ENCODE results near the gene TRIM38. TPM values are rescaled to one million over a fixed set of nuclear protein-coding genes. Genes with fewer than 3 reads are reported as not detected.

The TRIM38 gene
- total and polyA plus RNA-seq, 7 donors, result 4.2 to 13.3 (median 8.2) TPM

DNA sequence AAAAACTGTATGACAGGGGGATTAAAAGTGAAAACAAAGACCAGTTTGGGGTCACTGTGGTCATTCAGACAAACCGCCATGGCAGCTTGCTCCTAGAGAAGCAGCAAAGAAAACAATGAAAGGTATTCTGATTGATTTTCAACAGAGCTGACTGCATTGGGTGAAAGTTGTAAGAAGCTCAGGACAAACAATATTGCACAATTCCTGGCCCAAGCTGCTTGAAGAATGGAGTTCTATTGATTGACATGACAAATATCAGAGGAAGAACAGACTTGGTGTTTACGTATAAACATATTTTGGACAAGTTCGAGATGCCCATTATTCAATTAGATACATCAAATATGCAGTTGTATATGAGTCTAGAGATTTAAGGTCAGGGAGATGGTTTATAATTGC lies 62.0 kb downstream of the TRIM38 start:
- TF ChIP-seq POLR2AphosphoS5 (IDR thresholded peaks at IDR 0.05), result no peak
- no peak for TF ChIP-seq EP300 (IDR thresholded peaks at IDR 0.05)
- TF ChIP-seq POLR2A (IDR thresholded peaks at IDR 0.05), result no peak
- TF ChIP-seq, protein P1, sequence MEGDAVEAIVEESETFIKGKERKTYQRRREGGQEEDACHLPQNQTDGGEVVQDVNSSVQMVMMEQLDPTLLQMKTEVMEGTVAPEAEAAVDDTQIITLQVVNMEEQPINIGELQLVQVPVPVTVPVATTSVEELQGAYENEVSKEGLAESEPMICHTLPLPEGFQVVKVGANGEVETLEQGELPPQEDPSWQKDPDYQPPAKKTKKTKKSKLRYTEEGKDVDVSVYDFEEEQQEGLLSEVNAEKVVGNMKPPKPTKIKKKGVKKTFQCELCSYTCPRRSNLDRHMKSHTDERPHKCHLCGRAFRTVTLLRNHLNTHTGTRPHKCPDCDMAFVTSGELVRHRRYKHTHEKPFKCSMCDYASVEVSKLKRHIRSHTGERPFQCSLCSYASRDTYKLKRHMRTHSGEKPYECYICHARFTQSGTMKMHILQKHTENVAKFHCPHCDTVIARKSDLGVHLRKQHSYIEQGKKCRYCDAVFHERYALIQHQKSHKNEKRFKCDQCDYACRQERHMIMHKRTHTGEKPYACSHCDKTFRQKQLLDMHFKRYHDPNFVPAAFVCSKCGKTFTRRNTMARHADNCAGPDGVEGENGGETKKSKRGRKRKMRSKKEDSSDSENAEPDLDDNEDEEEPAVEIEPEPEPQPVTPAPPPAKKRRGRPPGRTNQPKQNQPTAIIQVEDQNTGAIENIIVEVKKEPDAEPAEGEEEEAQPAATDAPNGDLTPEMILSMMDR (IDR thresholded peaks at IDR 0.05), result no peak
- WGBS, 2 donors, result 94 to 97% methylated on average over 3 of the region's 3 CpGs

DNA sequence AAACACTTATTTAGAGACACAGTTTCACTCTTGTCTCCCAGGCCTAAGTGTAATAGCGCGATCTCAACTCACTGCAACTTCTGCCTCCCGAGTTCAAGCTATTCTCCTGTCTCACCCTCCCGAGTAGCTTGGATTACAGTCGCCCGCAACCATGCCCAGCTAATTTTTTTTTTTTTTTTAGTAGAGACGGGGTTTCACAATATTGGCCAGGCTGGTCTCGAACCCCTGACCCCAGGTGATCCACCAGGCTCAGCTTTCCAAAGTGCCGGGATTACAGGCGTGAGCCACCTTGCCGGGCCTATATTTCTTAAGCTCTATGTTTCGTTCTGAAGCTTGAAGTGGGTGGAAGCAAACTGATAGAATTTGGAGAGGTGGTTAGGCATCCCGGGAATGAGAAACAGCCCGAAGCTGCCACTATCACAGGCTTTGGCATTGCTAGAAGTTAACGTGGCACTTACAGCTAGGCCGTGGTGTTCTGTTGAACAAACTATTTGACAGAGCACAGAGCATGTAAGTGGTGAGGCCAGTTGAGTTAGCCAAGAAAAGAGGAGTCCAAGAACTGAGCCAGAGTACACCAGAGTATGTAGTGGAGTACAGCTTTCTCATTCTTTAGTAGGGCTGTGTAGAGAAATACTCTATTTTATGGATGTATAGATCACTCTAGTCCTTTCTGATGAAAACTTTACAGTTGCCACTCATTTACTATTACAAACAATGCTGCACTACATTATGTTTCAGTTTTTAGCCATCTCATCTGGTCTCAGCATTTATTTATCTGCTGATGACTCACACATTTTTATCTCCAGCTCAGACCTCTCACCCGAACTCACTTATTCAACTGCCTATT lies 62.7 kb downstream of the TRIM38 start:
- peak; percentile 47 to 93 (median 74) for TF ChIP-seq EP300 (IDR thresholded peaks at IDR 0.05)
- TF ChIP-seq, protein P1 (IDR thresholded peaks at IDR 0.05), result no peak
- TF ChIP-seq POLR2AphosphoS5 (IDR thresholded peaks at IDR 0.05), result peak; percentile 69 to 89 (median 84)
- no peak for TF ChIP-seq POLR2A (IDR thresholded peaks at IDR 0.05)
- Histone ChIP-seq H3K27me3 (no peaks in the 10 kb centered on the region), H3K27ac (peak overlapping the region; percentile 90 to 99 (median 95)), H3K9me3 (no peaks in the 10 kb centered on the region), H3K36me3 (no peaks in the 10 kb centered on the region), H3K4me3 (peak overlapping the region in 1 of 4 donors; percentile 76), H3K4me1 (peaks cover 0 to 35% (median 19%) of the 10 kb centered on the region in 4 donors)
- WGBS, 2 donors, result 87 to 88% methylated on average over 17 of the region's 17 CpGs
- intact Hi-C loops (cut with DNase I), result loop anchor here (5.0 to 10.0 kb wide), 4 partner anchors 182 to 1810 kb away; partner anchors contain the start of gene HMGN4
- peak; percentile 81 for DNase-seq

More for the DNA sequence above, 62.0 kb downstream of the TRIM38 start:
- no peak for DNase-seq
- Histone ChIP-seq H3K27me3 (no peaks in the 10 kb centered on the region), H3K4me1 (peaks cover 0 to 37% (median 19%) of the 10 kb centered on the region in 4 donors), H3K4me3 (no peak overlapping the region), H3K36me3 (no peaks in the 10 kb centered on the region), H3K9me3 (no peaks in the 10 kb centered on the region), H3K27ac (peak overlapping the region; percentile 90 to 99 (median 95))
- intact Hi-C loops (cut with DNase I), result loop anchor here (5.0 to 10.0 kb wide), 5 partner anchors 183 to 1810 kb away; partner anchors contain the start of gene HMGN4

DNA sequence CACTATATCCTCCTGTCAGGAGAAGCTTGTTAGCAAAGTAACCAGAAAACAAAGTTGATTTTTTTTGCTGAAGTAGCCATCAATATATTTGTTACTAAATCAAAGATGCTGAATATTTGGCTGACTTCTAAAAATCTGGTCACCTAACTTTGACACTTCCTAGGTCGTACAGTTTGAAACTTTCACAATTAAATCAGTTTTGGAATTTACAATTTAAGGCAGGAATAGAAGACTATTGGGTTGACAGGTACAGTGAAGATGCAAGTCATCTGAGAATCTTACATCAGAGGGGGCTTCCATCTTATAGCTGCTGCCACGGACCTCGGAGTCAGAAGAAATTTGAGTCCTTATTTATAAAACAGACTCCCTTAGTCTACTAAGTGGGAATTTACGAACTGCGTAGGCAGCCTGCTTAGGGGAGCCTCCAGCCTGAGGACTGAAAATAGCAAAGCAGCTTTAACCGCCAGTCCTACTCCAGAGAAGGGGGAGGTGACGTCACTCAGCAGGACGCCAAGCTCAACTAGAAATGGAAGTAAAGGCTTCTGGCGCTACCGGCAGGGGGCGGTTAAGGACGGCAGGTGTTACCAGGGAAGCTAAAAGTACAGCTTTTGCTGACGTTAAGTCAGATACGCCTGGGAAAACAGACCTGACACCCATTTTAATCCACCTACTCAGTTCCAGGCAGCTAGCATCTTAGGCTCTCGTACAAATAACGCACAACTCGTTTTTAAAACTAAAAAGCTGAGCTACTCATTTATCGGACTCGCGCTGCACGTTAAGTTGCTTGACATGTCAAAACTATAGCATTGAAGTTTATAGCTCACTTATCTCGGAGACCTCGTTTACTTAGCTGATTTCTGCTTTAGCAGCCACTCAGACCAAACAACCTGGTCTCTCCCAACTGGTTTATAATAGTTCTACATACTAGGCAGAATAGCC lies 63.6 kb downstream of the TRIM38 start:
- Histone ChIP-seq H3K27ac (peak overlapping the region; percentile 90 to 99 (median 95)), H3K27me3 (no peaks in the 10 kb centered on the region), H3K9me3 (no peaks in the 10 kb centered on the region), H3K4me3 (peak overlapping the region; percentile 53 to 76 (median 61)), H3K4me1 (peaks cover 0 to 31% (median 19%) of the 10 kb centered on the region in 4 donors), H3K36me3 (no peaks in the 10 kb centered on the region)
- peak; percentile 99 for DNase-seq
- intact Hi-C loops (cut with DNase I), result loop anchor here (1.0 to 10.0 kb wide), 6 partner anchors 19 to 1809 kb away; partner anchors contain the start of gene HMGN4
- WGBS, 2 donors, result 0 to 1% methylated on average over 23 of the region's 23 CpGs
- TF ChIP-seq EP300 (IDR thresholded peaks at IDR 0.05) (peak in 2 of 4 donors; percentile 62 to 73), POLR2A (IDR thresholded peaks at IDR 0.05) (peak; percentile 46 to 53), POLR2AphosphoS5 (IDR thresholded peaks at IDR 0.05) (peak; percentile 81 to 86 (median 84))
- TF ChIP-seq, protein P1 (IDR thresholded peaks at IDR 0.05), result peak in 3 of 4 experiments; percentile 75 to 93 (median 77)

DNA sequence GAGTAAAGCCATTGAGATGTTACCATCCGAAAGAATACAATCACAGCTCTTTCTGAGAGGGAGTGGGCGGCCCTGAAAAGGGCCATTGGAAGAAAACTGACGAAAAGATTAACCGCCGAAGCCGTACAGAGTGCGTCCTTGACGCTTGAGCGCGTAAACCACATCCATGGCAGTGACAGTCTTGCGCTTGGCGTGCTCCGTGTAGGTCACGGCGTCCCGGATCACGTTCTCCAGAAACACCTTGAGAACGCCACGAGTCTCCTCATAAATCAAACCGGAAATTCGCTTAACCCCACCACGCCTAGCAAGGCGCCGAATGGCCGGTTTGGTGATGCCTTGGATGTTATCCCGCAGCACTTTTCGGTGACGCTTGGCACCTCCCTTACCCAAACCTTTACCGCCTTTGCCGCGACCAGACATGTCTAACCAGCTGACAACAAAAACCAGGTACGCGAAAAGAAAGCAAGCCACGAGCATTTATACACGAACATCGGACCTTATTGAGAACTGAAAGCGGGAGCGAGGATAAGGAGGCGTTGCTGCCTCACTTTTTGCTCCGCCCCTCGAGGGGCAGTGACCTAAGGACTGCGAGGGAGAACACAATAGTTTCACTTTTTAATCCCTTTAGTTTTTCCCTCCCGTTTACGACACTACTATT lies 64.4 kb downstream of the TRIM38 start:
- Histone ChIP-seq H3K27ac (peak overlapping the region; percentile 90 to 99 (median 95)), H3K4me3 (peak overlapping the region; percentile 53 to 76 (median 61)), H3K4me1 (peaks cover 0 to 31% (median 26%) of the 10 kb centered on the region in 4 donors), H3K9me3 (no peaks in the 10 kb centered on the region), H3K27me3 (no peaks in the 10 kb centered on the region), H3K36me3 (no peaks in the 10 kb centered on the region)
- intact Hi-C loops (cut with DNase I), result loop anchor here (1.0 to 10.0 kb wide), 7 partner anchors 18 to 1808 kb away; partner anchors contain the start of gene HMGN4
- 0% methylated on average over 44 of the region's 44 CpGs for WGBS, 2 donors
- TF ChIP-seq, protein P1 (IDR thresholded peaks at IDR 0.05), result no peak
- TF ChIP-seq EP300 (IDR thresholded peaks at IDR 0.05), result peak; percentile 28 to 92 (median 54)
- peak; percentile 97 to 99 for TF ChIP-seq POLR2A (IDR thresholded peaks at IDR 0.05)
- TF ChIP-seq POLR2AphosphoS5 (IDR thresholded peaks at IDR 0.05), result peak; percentile 99 to 100 (median 100)
- peak; percentile 96 for DNase-seq

Measured in sigmoid colon (tissue), 7 donors.